A172 (cell line): ENCODE results near the gene CAB39. TPM values are rescaled to one million over a fixed set of nuclear protein-coding genes. Genes with fewer than 3 reads are reported as not detected.

Experiments
- DNase-seq: peaks from one replicate; pipeline ENCODE4 v3.0.0-alpha.2; 2015; ENCODE audit warnings: low spot score
- total RNA-seq: library from RNA; depleted of rRNA; stranded (reverse); fragments of >200 nt; shearing (Covaris generic); gene quantifications from 2 replicates; pipeline ENCODE4 v1.2.3, GENCODE V29; 2014; rRNA removed

Gene CAB39
- total RNA-seq, 1 experiment from 2014 or later = 51.9 TPM

GRCh38 chr2:230863442-230864121, 150.9 kb downstream of the CAB39 start:
- no peak for DNase-seq

GRCh38 chr2:230864122-230864604, 151.5 kb downstream of the CAB39 start:
- no peak for DNase-seq

- peak; percentile 55 for DNase-seq
Measured at GRCh38 chr2:230864605-230865306, 152.1 kb downstream of the CAB39 start, which contains the start of gene ITM2C. Gene ITM2C, plus strand, starts transcription at chr2:230864942. Its CDS starts 84 bp downstream, at chr2:230865026.

- no peak for DNase-seq
Measured at GRCh38 chr2:230865307-230865765, 152.7 kb downstream of the CAB39 start.

GRCh38 chr2:230865766-230866755, 153.4 kb downstream of the CAB39 start:
- no peak for DNase-seq

GRCh38 chr2:230866756-230867523, 154.3 kb downstream of the CAB39 start:
- DNase-seq = no peak

GRCh38 chr2:230868161-230868946, 155.7 kb downstream of the CAB39 start:
- no peak for DNase-seq

- no peak for DNase-seq
Measured at GRCh38 chr2:230868947-230869913, 156.6 kb downstream of the CAB39 start.

GRCh38 chr2:230869914-230870543, 157.4 kb downstream of the CAB39 start:
- DNase-seq = no peak

Other genes starting within 250 kb of the CAB39 start
- 52.0 and 53.4 TPM in 2 replicates for gene ITM2C, start 152.1 kb downstream of the CAB39 start, total RNA-seq
- gene GPR55, start 212.4 kb downstream of the CAB39 start, total RNA-seq = 0.24 TPM in 1 of 2 replicates, not detected in the other